ENCODE results near the gene ING3.

ING3 gene, protein sequence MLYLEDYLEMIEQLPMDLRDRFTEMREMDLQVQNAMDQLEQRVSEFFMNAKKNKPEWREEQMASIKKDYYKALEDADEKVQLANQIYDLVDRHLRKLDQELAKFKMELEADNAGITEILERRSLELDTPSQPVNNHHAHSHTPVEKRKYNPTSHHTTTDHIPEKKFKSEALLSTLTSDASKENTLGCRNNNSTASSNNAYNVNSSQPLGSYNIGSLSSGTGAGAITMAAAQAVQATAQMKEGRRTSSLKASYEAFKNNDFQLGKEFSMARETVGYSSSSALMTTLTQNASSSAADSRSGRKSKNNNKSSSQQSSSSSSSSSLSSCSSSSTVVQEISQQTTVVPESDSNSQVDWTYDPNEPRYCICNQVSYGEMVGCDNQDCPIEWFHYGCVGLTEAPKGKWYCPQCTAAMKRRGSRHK

DNA sequence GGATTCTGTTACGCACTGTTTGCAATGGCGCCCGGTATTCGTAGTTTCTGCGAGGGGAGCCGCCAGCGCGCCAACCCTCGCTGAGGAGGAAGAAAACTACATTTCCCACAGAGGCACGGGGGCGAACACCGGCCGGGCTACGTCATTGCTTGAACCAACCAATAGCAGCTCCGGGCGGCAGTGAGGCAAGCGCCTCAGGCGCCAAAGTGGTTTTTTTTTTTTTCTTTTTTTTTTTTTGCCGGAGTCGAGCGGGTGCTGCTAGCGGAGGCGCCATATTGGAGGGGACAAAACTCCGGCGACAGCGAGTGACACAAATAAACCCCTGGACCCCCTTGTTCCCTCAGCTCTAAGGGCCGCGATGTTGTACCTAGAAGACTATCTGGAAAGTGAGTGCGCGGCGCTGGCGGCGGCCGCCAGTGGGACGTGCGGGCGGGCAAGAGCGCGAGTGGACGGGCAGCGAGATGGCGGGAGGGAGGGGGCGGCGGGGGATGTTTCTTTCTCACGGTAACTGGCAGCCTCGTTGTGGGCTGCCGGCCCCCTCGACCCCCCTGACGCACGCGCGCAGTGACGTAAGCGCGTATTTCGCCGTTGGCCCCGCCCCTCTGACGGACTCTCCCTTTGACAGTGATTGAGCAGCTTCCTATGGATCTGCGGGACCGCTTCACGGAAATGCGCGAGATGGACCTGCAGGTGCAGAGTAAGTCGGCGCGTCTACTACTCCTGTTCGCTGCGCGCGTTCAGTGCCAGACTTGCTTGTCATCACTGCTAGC, at the start of gene ING3:
TSS of gene ING3 (plus strand) at position 239 of the 770 bp plus-strand sequence. CDS start at position 359, 120 bp downstream.
- DNase-seq: peak; percentile 97

DNA sequence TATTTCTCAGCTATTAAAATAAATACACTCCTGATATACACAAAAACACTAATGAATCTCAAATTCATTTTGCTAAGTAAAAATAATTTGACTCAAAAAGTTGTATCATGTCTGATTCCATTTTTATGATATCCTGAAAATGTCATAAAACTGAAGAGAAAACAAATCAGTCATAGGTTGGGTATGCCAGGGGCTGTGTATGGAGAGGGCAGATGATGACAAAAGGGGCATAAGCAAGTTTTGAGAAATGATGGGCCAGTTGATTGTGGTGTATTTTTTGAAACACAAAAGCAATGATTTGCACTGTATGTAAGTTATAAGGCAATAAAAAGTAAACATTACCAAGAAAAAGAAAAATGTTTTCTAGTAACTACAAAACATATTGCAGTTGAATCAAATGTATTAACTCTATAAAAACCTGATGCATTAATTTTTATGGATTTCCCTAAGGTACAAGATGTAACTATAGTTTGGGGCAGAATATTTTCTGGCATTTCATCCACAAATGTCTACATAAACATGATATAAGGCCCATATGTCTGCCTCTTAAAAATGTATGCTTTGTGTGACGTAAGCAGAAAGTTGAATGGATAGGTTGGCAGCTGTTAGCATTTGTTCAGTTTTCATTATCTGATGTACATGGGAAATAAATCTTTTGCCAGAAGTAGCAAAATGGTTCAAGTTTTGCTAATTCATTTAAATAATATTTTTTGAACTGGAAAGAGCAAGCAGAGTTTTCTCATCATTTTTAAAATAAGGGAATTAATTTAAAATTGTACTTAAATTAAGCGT, 35.1 kb upstream of the ING3 start:
- DNase-seq: no peak

DNA sequence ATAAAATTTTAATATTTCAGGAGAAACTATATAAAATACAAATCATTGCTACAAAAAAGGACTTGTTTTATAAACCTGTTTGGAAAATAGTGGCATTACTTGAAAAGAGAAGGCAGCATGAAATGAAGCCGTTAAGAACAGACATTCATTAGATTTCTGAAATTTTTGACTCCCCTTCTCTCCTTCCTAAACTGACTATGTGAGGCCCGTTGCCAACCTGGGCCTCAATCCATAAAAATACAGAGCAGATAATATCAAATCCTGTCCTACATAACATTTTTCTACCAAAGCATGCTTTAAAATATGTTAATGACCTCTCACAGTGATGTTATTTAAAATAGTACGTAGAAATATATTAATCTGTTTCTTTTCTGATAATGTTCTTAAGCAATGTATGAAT, 34.5 kb upstream of the ING3 start:
- DNase-seq: no peak

DNA sequence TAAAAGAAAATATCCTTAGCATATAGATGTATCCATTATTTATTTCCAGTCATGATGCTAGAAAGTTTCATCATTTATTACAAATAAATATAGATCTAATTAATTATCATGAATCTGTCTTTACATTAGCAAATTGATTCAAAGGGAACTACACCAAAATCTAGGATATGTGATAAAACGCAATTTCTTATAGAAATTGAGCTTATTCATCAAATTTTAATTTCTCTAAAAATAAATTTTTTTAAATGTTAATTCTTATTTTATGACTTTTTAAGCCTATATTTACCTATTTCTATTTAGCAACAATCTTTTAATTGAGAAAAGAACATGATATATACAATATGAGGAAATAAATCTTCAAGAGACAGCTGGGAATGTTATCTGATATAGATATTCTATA, 34.0 kb upstream of the ING3 start:
- no peak for DNase-seq

DNA sequence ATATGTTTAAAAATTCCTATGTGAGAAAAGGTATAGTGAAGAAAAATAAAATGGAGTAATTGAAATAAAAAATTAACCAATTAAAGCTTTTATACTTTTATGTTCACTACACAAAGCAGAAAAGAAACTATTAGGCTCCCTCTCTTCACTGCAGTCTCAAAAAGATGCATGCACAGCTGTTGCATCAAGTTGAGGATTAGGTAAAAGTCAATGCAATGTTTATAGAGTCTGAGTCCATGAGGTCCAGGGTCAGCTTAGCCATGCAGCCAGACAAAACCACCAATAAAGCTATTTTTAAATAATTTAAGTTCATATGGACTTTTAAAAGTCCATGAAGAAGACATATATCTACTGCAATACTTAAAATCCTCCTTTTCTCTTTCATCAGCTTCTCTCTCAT, 31.1 kb upstream of the ING3 start:
- no peak for DNase-seq

DNA sequence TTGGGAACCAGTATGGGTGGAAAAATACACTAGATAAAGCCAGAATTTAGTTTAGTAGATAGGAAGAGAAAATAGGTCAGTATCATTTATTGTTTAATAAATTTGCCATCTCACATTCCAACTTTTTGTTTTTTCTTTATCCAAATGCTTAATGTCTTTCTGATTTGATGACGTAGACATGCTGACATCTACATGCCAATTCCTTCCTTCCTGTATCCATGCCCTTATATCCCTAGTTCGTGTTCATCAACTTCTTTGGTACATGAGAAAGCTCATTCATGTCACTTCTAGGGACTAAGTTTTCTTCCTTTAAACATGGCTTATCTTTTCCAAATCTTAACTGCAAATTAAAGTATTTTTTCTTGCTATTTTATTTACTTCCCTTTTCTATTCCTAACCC, 30.5 kb upstream of the ING3 start:
- DNase-seq: no peak

DNA sequence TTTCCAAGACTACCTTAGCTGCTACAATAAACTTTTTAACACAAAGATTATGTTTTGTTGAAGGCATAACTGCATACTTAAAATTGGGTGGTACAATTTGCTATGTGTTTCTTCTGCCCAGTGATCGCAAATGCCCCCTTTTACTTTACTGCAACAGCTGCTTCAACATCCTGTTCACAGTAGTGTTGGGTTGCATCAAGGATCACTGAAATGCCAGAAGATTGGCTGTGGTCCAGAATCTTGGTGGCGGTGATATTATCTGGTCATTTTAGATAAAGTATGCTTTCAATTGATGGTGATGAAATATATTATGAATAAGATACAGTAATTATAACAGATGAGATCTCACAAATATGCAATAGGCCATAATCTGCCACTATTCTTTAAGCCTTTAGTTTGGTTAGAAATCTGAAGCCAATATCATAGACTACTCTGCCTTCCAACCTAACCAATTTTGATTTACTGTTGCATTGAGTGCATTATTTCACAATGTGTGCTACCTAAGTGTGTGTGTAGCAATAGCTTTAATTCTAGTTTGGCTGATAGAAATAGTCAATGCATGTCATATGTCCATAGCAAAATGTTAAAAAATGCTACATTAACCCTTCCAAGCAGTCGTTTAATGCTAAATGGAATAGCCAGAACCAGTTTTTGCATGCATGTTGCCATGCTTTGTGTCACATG, 29.8 kb upstream of the ING3 start:
- no peak for DNase-seq

DNA sequence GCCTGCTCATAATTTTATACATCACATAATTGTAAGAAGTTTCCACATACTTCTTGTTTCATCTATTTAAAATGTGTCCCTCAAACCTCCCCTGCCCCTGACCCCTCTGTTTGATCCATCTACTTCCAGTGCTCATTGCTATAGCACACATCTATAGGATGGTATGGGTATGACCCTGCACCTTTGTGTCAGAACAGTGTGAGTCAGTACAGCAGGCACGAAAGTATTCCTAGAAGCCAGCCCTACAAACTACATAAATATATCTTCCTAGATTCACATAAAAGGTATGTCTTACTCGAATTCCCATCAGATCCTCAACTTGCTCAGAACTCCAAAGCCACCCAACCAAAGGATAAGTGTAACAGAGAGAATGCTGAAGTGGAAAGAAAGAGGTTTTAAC, 25.7 kb upstream of the ING3 start:
- DNase-seq: no peak

DNA sequence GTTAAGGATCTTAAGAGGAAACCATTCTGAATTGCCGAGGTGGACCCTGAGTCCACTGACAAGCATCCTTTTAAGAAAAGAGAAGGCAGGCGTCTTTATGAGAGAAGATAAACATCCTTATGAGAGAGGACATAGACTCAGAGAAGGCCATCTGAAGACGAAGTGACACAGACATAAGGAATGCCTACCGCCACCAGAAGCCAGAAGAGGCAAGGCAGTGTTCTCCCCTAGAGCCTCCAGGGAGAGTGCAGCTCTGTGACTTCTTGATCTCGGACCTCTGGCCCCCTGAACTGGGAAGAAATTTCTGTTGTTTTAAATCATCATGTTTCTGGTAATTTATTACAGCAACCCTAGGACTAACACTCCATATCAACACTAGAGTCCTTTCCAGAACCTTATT, 25.2 kb upstream of the ING3 start:
- no peak for DNase-seq

DNA sequence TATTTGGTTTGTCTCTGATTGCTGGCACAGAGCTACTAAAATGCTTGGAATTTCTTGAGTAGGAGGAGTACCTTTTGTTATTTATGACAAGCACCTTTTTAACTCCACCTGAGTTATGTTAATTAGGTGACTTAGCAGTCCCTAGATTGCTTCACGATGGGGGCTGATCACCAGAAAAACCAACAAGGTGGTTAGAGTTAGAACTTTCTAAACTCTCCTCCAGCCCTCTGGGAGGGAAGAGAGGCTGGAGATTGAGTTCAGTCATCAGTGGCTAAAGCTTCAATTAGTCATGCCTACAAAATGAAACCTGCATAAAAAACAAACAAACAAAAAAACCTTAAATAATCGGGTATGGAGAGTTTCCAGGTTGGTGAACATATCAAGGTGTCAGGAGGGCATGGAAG, 23.6 kb upstream of the ING3 start:
- DNase-seq: no peak

DNA sequence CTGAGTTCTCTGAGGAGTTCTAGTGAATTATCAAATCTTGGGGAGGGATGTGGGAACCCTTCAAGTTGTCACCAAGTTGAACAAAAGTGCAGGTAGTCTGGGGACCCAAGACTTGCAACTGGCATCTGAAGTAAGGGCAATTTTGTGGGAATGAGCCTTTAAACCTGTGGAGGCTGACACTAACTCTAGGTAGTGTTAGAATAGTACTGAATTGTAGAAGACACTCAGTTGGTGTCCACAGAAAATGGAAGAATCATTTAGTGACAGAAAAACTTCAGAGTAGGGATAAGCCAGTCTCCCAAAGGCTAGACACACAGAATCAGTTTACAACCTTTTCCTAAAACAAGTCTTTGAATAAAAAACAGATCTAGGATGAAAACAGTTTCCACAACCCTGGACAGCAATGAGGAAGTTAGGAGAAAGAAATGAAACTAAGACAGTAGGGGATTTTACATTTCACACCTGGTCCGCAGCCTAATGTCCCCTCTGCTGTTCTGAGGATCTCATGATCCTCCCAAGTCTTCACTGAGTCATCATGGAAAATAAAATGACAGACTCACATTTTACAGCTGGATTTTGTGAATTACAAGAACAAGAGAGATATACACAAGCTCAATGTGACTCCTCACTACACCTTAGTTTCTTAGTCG, 23.0 kb upstream of the ING3 start:
- DNase-seq: no peak

DNA sequence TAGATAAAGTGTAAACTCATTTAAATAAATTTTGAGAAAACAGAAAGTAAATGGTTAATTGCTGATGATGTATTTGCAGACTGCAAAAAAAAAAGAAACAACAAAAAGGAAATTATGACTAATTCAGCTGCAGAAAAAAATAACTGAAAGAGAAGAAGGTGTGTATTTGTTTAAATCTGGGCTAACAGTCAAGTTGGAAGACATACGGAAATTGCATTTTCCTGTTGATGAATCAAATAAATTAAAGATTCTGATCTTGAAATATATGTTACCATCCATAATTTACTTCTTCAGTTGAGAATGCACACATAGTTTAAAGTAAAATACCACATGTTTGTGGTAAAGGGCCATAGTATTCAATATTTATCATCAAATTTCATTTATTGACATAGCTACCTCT, 19.3 kb upstream of the ING3 start:
- no peak for DNase-seq

DNA sequence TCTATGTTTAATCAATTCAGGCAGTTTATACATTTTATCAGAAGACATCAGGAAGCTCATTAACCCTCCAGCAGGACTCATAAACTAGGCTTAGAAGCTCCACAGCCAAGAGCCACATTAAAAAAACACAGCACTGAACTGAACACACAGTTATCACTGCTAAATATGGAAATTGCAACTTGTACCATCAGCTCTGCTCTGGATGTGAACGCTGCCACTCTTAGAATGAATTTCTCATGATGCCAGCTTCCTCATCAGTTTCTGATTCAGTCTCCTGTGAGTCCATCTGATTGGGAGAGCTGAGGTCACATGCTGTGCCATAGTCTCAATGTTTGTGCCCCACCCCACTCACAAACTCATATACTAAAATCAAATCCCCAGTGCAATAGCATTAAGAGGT, 17.1 kb upstream of the ING3 start:
- DNase-seq: no peak

DNA sequence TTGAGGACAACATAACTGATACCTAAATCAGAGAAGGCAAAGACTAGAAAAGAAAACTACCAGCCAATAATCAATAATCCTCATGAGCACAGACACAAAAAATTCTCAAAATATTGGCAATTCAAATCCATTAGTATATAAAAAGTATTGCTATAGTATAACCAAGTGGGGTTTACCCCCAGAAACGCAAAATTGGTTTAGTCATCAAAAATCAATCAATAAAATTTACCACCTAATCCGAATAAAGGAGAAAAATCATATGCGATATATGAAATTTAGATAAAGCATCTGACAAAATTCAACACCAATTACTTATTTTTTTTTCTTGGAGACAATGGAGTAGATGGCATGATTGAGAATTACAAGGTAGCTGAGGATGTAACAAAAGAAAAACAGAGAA, 11.2 kb upstream of the ING3 start:
- no peak for DNase-seq

DNA sequence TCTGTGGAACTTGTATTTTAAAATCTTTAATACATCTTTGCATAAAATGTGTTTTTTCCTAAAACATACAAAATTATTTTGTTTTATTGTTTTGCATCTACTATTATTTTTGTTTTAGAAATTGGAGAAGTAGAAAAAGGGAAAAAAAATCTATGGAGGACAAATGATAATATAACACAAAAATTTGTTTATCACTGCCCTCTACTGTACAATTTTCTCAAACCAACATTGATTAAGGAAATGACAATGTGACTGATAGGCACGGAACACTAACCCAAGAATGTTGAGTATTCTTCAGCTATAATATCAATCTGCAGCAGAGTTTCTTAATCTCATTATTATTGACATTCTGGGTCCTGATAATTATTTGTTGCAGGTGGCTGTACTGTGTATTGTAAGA, 9.5 kb upstream of the ING3 start:
- no peak for DNase-seq

DNA sequence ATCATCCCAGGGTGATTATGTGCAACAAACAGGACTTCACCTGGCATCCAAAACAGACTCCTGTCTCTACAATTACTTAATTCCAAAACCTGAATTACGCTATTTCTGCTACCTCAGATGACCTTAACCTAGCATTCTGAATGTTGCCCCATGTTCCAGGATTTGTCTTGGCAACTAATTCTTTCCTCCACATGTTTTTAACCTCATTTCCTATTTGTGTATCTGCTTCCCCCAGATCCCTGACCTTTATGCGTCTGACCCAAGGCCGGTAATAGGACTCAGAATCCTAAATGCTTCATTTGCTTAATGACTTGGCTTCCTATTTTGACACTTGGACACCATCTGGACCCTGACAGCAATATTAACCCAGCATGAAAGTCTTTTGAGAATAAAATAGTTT, 8.7 kb upstream of the ING3 start:
- DNase-seq: no peak

DNA sequence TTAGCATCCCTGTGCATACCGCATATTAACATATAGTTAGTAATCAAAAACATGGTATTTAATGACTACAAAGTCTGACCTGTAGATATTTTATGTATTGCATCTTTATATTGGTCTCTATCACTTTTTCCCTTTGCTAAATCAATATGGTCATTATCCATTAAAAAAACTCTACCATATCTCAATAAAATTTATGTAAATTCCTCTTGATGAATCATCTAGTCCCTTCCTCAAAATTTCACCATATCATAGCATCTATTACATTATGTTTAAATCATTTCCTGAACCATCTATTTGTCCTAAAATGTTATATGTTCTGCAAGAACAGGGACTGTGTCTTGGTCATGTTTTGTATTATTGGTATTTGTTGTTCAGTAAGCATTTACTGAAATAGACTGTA, 7.7 kb upstream of the ING3 start:
- no peak for DNase-seq

DNA sequence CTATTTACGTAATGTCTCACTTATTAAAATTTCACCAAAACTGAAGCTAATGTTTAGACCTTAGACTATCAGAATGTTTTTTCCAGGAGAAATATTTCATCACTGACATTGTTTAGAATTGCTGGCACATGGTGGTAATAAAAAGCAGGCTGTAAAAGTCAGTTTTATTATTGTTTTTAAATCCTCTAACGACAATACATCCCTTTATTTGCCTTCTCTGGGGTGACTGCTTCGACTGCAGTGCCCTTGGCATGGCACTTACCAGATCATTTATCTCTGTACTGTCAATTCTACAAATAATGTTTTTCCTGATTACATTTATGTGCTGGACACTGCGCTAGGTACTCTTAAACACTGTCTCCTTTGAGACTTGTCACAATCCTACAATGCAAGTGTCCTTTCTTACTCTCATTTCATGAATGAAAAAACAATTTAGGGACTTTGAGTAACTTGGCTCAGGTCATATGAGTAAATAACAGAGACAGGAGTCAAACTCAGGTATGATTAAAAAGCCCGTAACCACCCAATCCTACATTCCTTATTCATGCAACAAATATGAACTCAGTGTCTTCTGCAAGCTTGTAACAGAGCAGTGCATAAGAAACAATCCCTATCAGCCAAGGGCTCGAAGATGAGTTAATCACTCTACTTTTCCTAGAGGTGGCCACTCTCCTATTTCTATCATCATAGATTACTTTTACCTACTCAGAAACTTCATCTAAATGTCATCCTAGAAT, 5.6 kb upstream of the ING3 start:
- peak; percentile 9 for DNase-seq

DNA sequence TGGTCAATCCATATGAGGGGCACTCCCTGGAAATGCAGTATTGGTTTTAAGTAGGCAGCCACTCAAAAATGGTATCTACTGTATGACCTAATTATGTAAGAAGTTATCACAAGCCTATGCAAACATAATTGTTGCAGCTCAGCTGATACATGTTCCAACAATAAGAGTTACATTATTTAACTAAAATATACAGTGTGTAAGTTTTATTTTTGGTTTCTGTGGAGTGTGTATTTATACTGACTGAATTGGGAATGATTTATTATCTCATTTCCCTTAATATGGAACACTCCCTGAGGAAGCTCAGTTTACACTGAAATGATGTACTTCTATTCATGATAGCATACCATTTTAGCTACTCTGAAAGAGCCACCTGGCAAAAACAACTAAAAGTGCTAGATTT, 2.6 kb upstream of the ING3 start:
- DNase-seq: no peak

DNA sequence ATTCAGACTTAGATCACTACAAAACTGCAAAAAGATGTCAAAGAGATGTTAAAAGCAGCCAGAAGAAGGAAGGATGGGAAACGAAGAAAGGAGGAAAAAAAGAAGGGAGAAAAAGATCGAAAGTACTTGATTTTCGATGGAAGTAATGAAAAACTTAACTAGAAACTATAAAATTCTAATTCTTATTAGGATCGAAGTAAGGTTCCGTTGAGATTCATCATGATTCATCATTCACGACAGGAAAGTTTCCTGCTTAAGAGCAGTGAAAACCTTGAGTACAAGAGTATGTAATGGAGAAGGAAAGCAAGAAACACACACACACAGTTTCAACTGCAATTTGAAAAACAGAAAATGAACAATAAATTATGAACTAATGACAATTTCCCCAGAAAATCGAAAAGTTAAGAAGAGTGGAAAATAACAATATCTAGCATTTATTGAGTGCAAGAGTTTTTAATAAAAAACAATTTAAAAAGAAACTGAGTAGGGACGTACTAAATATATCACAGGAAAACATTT, 1.1 kb upstream of the ING3 start:
- DNase-seq: no peak

DNA sequence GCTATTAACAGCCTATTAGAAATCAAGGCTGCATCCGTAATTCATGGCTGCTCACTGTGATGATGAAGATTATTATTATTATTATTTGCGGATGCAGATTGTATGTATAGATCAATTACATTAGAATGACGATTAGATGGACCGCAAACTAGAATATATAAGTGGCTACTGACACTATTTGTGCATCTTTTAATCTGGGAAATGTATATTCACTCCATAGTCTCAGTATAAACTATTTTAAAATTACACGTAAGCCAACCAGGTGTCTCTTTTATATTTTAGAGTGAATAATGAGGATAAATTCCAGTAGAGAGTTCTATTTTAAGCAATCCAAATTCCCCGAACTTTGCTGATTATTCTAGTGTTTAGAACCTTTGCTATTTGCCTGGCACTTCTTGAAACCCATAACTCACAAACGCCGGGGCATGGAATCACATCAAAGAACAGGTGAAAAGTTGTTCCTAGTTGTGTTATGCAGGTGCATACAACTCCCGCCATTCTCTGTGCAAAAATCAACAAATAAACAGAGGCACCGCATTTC, 509 bp upstream of the ING3 start:
- no peak for DNase-seq

All from NCI-H774 (cell line).